Body of pancreas (tissue), 4 donors: ENCODE data around the gene KIAA1328.
"Not testable (repeated sequence)": the region's sequence is repeated elsewhere in the genome, so short reads cannot be mapped to it uniquely, and the experiment has no call there.

ENCODE experiments used
- CTCF ChIP-seq, 7 experiments: fragments of 450-650 bp in 4 of 7; fragments of 200-600 bp in 3 of 7; sonication (generic) in 3 of 7; IDR thresholded peaks; one replicate each; pipeline ENCODE4 v1.5.1; 2016 to 2019; ENCODE audit warnings: antibody characterized with exemption in 7 of 7
- POLR2A ChIP-seq, 3 donors: fragments of 450-650 bp; IDR thresholded peaks; one replicate each; pipeline ENCODE4 v1.6.1; 2016; ENCODE audit warnings: antibody characterized with exemption in 3 of 3, mild to moderate bottlenecking in 2 of 3

GRCh38 chr18:36873826-36874225 is 44.9 kb downstream of the KIAA1328 start:
- not testable (repeated sequence) for TF ChIP-seq CTCF, POLR2A (IDR thresholded peaks at IDR 0.05)
